ENCODE results near the gene GRK4.

GRK4 gene

DNA sequence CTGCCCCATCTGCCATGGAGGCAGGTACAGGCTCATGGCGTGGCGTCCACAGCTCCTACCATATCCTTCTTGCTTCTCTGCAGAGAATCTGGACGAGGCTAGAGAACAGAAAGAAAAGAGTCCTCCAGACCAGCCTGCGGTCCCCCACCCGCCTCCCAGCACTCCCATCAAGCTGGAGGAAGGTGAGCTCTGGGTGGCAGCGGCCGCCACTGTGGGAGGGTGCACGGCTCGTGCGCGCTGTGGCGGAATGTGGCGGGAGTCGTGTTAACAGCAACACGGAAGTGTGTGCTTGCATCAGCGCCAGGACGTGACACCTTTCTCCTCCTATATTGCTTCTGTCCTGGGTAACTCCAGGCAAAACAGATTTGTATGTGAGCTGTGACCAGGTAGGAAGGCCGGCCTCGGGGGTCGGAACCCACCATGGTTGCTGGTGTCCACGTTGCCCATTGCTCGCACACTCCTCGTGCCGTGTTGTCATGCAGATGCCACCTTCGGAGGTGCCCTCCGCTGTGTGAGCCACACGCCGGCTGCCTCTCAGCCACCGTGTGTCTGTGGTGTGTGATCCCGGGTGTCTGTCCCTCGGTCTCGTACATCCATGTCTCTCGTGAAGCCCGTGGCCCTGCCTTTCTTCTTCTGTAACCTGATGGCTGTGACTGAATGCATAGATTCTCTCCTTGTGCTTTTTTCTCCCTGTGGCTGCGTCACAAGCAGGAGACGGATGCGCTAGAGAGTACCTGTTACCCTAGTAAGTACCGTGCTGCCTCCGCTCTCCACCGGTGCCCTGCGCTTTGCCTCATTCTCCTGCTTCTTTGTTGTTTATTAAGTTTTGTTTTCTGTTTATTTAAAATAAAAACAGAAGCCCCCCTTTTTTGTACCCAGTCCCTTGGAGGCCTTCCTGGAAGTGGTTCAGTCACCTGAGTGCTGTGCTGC, 37.2 kb upstream of the GRK4 start:
- H3K4me3 ChIP-seq (replicated peaks; ENCODE audit: low read depth, low read length): no peak overlapping the region
- H3K36me3 ChIP-seq (ENCODE audit: control insufficient read depth, insufficient read depth, low read length): peaks cover 50% of the 10 kb centered on the region
- DNase-seq (ENCODE audit: extremely low read depth, insufficient read length): no peak
- TF ChIP-seq, protein P1, sequence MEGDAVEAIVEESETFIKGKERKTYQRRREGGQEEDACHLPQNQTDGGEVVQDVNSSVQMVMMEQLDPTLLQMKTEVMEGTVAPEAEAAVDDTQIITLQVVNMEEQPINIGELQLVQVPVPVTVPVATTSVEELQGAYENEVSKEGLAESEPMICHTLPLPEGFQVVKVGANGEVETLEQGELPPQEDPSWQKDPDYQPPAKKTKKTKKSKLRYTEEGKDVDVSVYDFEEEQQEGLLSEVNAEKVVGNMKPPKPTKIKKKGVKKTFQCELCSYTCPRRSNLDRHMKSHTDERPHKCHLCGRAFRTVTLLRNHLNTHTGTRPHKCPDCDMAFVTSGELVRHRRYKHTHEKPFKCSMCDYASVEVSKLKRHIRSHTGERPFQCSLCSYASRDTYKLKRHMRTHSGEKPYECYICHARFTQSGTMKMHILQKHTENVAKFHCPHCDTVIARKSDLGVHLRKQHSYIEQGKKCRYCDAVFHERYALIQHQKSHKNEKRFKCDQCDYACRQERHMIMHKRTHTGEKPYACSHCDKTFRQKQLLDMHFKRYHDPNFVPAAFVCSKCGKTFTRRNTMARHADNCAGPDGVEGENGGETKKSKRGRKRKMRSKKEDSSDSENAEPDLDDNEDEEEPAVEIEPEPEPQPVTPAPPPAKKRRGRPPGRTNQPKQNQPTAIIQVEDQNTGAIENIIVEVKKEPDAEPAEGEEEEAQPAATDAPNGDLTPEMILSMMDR (IDR thresholded peaks at IDR 0.05; ENCODE audit: insufficient read depth, low read length, poor library complexity, severe bottlenecking): no peak
- no peaks in the 10 kb centered on the region for H3K27me3 ChIP-seq (replicated peaks; ENCODE audit: control insufficient read depth, insufficient read depth, low read length)

DNA sequence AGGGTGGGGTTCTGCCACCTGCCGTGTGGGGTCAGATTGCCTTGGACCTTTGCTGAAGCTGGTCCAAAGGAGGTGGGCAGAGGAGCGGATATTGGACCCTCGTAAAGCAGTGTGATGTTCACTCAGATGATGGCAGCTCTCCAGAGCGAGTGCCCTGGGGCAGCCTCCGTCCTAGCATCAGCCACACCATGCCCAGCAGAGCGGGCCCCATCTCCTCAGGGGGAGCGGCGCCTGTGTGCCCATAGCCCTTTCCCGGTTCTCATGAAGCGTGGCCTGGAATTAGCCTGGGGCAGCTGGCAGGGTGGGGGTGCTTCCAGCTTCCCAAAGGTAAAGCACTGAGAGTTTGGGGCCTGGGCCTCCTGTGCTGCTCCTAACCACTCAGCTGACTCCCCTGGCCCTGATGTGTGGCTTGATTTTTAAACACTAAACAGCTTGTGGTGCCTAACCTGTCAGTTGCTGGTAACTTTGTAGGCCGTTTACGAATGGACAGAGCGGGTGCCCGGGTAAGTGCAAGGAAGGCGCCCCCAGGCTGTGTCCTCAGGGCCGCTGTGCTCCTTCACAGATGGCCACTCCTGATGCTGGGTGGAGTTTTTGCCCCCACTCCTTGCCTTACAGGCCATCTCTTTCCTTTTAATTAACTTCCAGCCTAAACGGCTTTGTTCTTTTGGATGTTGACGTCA, 36.2 kb upstream of the GRK4 start:
- Histone ChIP-seq H3K36me3 (ENCODE audit: control insufficient read depth, insufficient read depth, low read length) (peaks cover 50% of the 10 kb centered on the region), H3K4me3 (replicated peaks; ENCODE audit: low read depth, low read length) (no peak overlapping the region)

DNA sequence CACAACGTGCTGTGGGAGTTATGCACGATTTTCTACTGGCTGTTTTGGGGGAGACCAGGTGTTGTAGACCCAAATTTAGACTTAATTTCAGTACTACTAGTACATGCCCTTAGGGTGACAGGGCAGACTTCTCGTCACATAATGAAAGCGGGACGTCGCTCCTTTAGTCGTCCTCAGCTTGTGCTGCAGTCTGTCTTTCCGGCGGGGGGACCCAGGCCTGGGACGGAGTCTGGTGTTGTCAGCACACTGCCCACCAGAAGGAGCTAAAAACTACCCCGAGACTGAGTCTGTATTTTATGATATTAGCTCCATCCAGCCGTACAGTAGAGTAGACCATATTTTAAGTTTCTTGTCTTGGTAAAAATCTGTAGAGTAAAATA, 35.7 kb upstream of the GRK4 start:
- no peak for DNase-seq (ENCODE audit: extremely low read depth, insufficient read length)
- TF ChIP-seq, protein P1 (IDR thresholded peaks at IDR 0.05; ENCODE audit: insufficient read depth, low read length, poor library complexity, severe bottlenecking): no peak
- peaks cover 50% of the 10 kb centered on the region for H3K36me3 ChIP-seq (ENCODE audit: control insufficient read depth, insufficient read depth, low read length)
- no peaks in the 10 kb centered on the region for H3K27me3 ChIP-seq (replicated peaks; ENCODE audit: control insufficient read depth, insufficient read depth, low read length)
- H3K4me3 ChIP-seq (replicated peaks; ENCODE audit: low read depth, low read length): no peak overlapping the region

More for the DNA sequence above, 36.2 kb upstream of the GRK4 start:
- no peak for DNase-seq (ENCODE audit: extremely low read depth, insufficient read length)
- no peaks in the 10 kb centered on the region for H3K27me3 ChIP-seq (replicated peaks; ENCODE audit: control insufficient read depth, insufficient read depth, low read length)
- TF ChIP-seq, protein P1 (IDR thresholded peaks at IDR 0.05; ENCODE audit: insufficient read depth, low read length, poor library complexity, severe bottlenecking): no peak

- Histone ChIP-seq H3K36me3 (ENCODE audit: control insufficient read depth, insufficient read depth, low read length) (peaks cover 47% of the 10 kb centered on the region), H3K4me3 (replicated peaks; ENCODE audit: low read depth, low read length) (no peak overlapping the region), H3K27me3 (replicated peaks; ENCODE audit: control insufficient read depth, insufficient read depth, low read length) (no peaks in the 10 kb centered on the region)
- DNase-seq (ENCODE audit: extremely low read depth, insufficient read length): no peak
- TF ChIP-seq, protein P1 (IDR thresholded peaks at IDR 0.05; ENCODE audit: insufficient read depth, low read length, poor library complexity, severe bottlenecking): no peak
These were observed 34.9 kb upstream of the GRK4 start for GRCh38 chr4:2928242-2929176.

DNA sequence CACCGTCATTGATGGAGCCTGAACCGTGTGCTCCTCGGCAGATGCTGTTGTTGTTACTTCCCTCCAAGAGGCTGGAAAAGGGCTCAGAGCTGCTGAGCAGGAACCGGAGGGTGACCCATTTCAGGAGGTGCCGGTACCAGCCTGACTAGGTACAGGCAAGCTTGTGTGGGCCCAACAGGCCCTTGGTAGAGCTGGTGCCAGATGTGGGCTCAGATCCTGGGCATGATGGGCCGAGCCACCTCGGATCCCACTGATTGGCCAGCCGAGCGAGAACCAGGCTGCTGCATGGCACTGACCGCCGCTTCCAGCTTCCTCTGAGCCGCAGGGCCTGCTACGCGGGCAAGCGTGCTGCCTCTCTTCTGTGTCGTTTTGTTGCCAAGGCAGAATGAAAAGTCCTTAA, 33.9 kb upstream of the GRK4 start:
- DNase-seq (ENCODE audit: extremely low read depth, insufficient read length): no peak
- Histone ChIP-seq H3K4me3 (replicated peaks; ENCODE audit: low read depth, low read length) (no peak overlapping the region), H3K27me3 (replicated peaks; ENCODE audit: control insufficient read depth, insufficient read depth, low read length) (no peaks in the 10 kb centered on the region), H3K36me3 (ENCODE audit: control insufficient read depth, insufficient read depth, low read length) (peaks cover 39% of the 10 kb centered on the region)
- TF ChIP-seq, protein P1 (IDR thresholded peaks at IDR 0.05; ENCODE audit: insufficient read depth, low read length, poor library complexity, severe bottlenecking): no peak
